ENCODE measurements around the gene BPGM.

Gene BPGM

GRCh38 chr7:134694767-134695166 is 48.1 kb downstream of the BPGM start:
- Histone ChIP-seq H3K9me3 (ENCODE audit: insufficient read depth, low read depth, low read length) (no peaks in the 10 kb centered on the region), H3K9me2 (replicated peaks; ENCODE audit: low read depth, low read length) (no peaks in the 10 kb centered on the region), H3K79me2 (ENCODE audit: insufficient read depth, low read length) (no peaks in the 10 kb centered on the region), H3K36me3 (ENCODE audit: insufficient read depth, low read length) (no peaks in the 10 kb centered on the region), H3K4me1 (ENCODE audit: insufficient read depth, low read length, poor library complexity, severe bottlenecking) (no peaks in the 10 kb centered on the region), H3F3A (ENCODE audit: low read depth) (no peaks in the 10 kb centered on the region), H3K27me3 (ENCODE audit: insufficient read depth, low read length, poor library complexity, severe bottlenecking) (no peaks in the 10 kb centered on the region), H3K4me2 (ENCODE audit: low read depth, low read length, poor library complexity, severe bottlenecking) (no peak overlapping the region), H3K9ac (ENCODE audit: low read depth, low read length, poor library complexity, severe bottlenecking) (no peak overlapping the region), H3K4me3 (ENCODE audit: low read length, poor library complexity, severe bottlenecking) (no peak overlapping the region), H4K20me1 (ENCODE audit: insufficient read depth, low read length, poor library complexity, severe bottlenecking) (no peaks in the 10 kb centered on the region), H2AFZ (ENCODE audit: low read length) (no peak overlapping the region)
- TF ChIP-seq CTCF (conservative IDR thresholded peaks at IDR 0.05; ENCODE audit: low read length): no peak

GRCh38 chr7:134695321-134695860 is 48.7 kb downstream of the BPGM start:
- Histone ChIP-seq H3K9ac (ENCODE audit: low read depth, low read length, poor library complexity, severe bottlenecking) (no peak overlapping the region), H3K9me2 (replicated peaks; ENCODE audit: low read depth, low read length) (no peaks in the 10 kb centered on the region), H3K4me3 (ENCODE audit: low read length, poor library complexity, severe bottlenecking) (no peak overlapping the region), H4K20me1 (ENCODE audit: insufficient read depth, low read length, poor library complexity, severe bottlenecking) (no peaks in the 10 kb centered on the region), H3K36me3 (ENCODE audit: insufficient read depth, low read length) (no peaks in the 10 kb centered on the region), H3K4me2 (ENCODE audit: low read depth, low read length, poor library complexity, severe bottlenecking) (no peak overlapping the region), H3K79me2 (ENCODE audit: insufficient read depth, low read length) (no peaks in the 10 kb centered on the region), H3F3A (ENCODE audit: low read depth) (no peaks in the 10 kb centered on the region), H3K4me1 (ENCODE audit: insufficient read depth, low read length, poor library complexity, severe bottlenecking) (no peaks in the 10 kb centered on the region), H3K27me3 (ENCODE audit: insufficient read depth, low read length, poor library complexity, severe bottlenecking) (no peaks in the 10 kb centered on the region), H3K9me3 (ENCODE audit: insufficient read depth, low read depth, low read length) (no peaks in the 10 kb centered on the region), H2AFZ (ENCODE audit: low read length) (no peak overlapping the region)
- TF ChIP-seq EZH2phosphoT487 (IDR thresholded peaks at IDR 0.05; ENCODE audit: borderline replicate concordance): no peak
- no peak for TF ChIP-seq CTCF (conservative IDR thresholded peaks at IDR 0.05; ENCODE audit: low read length)

- Histone ChIP-seq H3K4me2 (ENCODE audit: low read depth, low read length, poor library complexity, severe bottlenecking) (no peak overlapping the region), H3K9me3 (ENCODE audit: insufficient read depth, low read depth, low read length) (no peaks in the 10 kb centered on the region), H3K9ac (ENCODE audit: low read depth, low read length, poor library complexity, severe bottlenecking) (no peak overlapping the region), H3K27me3 (ENCODE audit: insufficient read depth, low read length, poor library complexity, severe bottlenecking) (no peaks in the 10 kb centered on the region), H2AFZ (ENCODE audit: low read length) (no peak overlapping the region), H4K20me1 (ENCODE audit: insufficient read depth, low read length, poor library complexity, severe bottlenecking) (no peaks in the 10 kb centered on the region), H3K4me3 (ENCODE audit: low read length, poor library complexity, severe bottlenecking) (no peak overlapping the region), H3K36me3 (ENCODE audit: insufficient read depth, low read length) (no peaks in the 10 kb centered on the region), H3K9me2 (replicated peaks; ENCODE audit: low read depth, low read length) (no peaks in the 10 kb centered on the region), H3K4me1 (ENCODE audit: insufficient read depth, low read length, poor library complexity, severe bottlenecking) (no peaks in the 10 kb centered on the region), H3F3A (ENCODE audit: low read depth) (no peaks in the 10 kb centered on the region), H3K79me2 (ENCODE audit: insufficient read depth, low read length) (no peaks in the 10 kb centered on the region)
- no peak for TF ChIP-seq EZH2phosphoT487 (IDR thresholded peaks at IDR 0.05; ENCODE audit: borderline replicate concordance)
Measured at GRCh38 chr7:134696261-134696660, 49.6 kb downstream of the BPGM start.

- Histone ChIP-seq H3K4me1 (ENCODE audit: insufficient read depth, low read length, poor library complexity, severe bottlenecking) (no peaks in the 10 kb centered on the region), H3F3A (ENCODE audit: low read depth) (no peaks in the 10 kb centered on the region), H3K79me2 (ENCODE audit: insufficient read depth, low read length) (no peaks in the 10 kb centered on the region), H3K4me3 (ENCODE audit: low read length, poor library complexity, severe bottlenecking) (no peak overlapping the region), H3K9ac (ENCODE audit: low read depth, low read length, poor library complexity, severe bottlenecking) (no peak overlapping the region), H3K9me2 (replicated peaks; ENCODE audit: low read depth, low read length) (no peaks in the 10 kb centered on the region), H3K9me3 (ENCODE audit: insufficient read depth, low read depth, low read length) (no peaks in the 10 kb centered on the region), H3K36me3 (ENCODE audit: insufficient read depth, low read length) (no peaks in the 10 kb centered on the region), H4K20me1 (ENCODE audit: insufficient read depth, low read length, poor library complexity, severe bottlenecking) (no peaks in the 10 kb centered on the region), H3K4me2 (ENCODE audit: low read depth, low read length, poor library complexity, severe bottlenecking) (no peak overlapping the region), H2AFZ (ENCODE audit: low read length) (no peak overlapping the region), H3K27me3 (ENCODE audit: insufficient read depth, low read length, poor library complexity, severe bottlenecking) (no peaks in the 10 kb centered on the region)
- no peak for TF ChIP-seq CTCF (conservative IDR thresholded peaks at IDR 0.05; ENCODE audit: low read length)
- TF ChIP-seq EZH2phosphoT487 (IDR thresholded peaks at IDR 0.05; ENCODE audit: borderline replicate concordance): no peak
Measured at GRCh38 chr7:134697205-134697886, 50.7 kb downstream of the BPGM start.

All from Loucy (cell line).